SK-N-MC (cell line): ENCODE measurements around the gene KCNMA1.

Experiments used
- EZH2 ChIP-seq: fragments of 200-600 bp; sonication (generic); IDR thresholded peaks from one replicate; pipeline ENCODE4 v1.6.1; 2017; ENCODE audit warnings: antibody characterized with exemption
- FOXP2 ChIP-seq: optimal IDR thresholded peaks from 2 replicates; pipeline ENCODE3; 2011; ENCODE audit warnings: mild to moderate bottlenecking, moderate library complexity; ENCODE audit not compliant: insufficient read depth; ENCODE audit errors: extremely low read length, control extremely low read depth
- POLR2AphosphoS5 ChIP-seq: IDR thresholded peaks from 2 replicates; pipeline ENCODE4 v1.6.1; 2012; ENCODE audit warnings: mild to moderate bottlenecking, low read depth, low read length, borderline replicate concordance

GRCh38 chr10:77671594-77672252 lies 34.1 kb upstream of the KCNMA1 start:
- TF ChIP-seq EZH2 (no peak), POLR2AphosphoS5 (no peak), FOXP2 (no peak)
